HepG2 (cell line): ENCODE data around the gene COQ7. TPM values are rescaled to one million over a fixed set of nuclear protein-coding genes. Genes with fewer than 3 reads are reported as not detected.

ENCODE experiments used
- ATAC-seq: fragments of 200-7000 bp; cut with Tn5 transposase; 3 replicates; pipeline ENCODE4 v1.9.1; 2020; ENCODE audit warnings: mild to moderate bottlenecking, moderate library complexity
- BruUV-seq: library from RNA; stranded (reverse); fragments of 400-500 nt; replicated peaks from 2 replicates; lab custom pipeline; 2021; lab: Mats Ljungman, UMichigan
- CTCF ChIA-PET: fragments of 300-600 bp; formaldehyde crosslinking; extraction: SDS; loops from one replicate; lab custom pipeline; 2021; ENCODE audit warnings: low total read pairs, inconsistent platforms, low intra/inter-chr PET ratio; lab: Yijun Ruan, JAX
- POLR2A ChIA-PET: fragments of 350-600 bp; sonication (Branson Sonifier 250); formaldehyde crosslinking; loops from one replicate; lab custom pipeline; 2020; ENCODE audit warnings: antibody characterized with exemption, inconsistent platforms; lab: Yijun Ruan, JAX
- DNase-seq: peaks from one replicate; pipeline ENCODE4 v3.0.0-alpha.2; 2015; ENCODE audit warnings: low spot score
- FAIRE-seq: peaks from 3 replicates; lab custom pipeline; 2011; peaks lifted over from hg19 to GRCh38; lab: Jason Lieb, UNC
- H2AFZ ChIP-seq: one replicate; pipeline ENCODE4 v1.6.1; 2011; ENCODE audit warnings: low read length, inconsistent platforms
- H3K27ac ChIP-seq: fragments of 300-600 bp; 3 replicates; pipeline ENCODE4 v1.8.0; 2011; ENCODE audit warnings: mixed run types, mild to moderate bottlenecking, mixed read lengths, low read length, inconsistent platforms; ENCODE audit not compliant: insufficient read depth; ENCODE audit errors: extremely low read length
- H3K27me3 ChIP-seq, 2 experiments: fragments of 200-600 bp in 1 of 2; 2 replicates in 1 of 2; 3 replicates in 1 of 2; pipeline versions ENCODE4 v1.6.0 to v1.8.0; 2011; ENCODE audit warnings: low read length in 2 of 2, mild to moderate bottlenecking in 2 of 2, moderate library complexity in 2 of 2, inconsistent platforms in 1 of 2; ENCODE audit not compliant: insufficient read depth in 2 of 2, control insufficient read depth in 1 of 2
- H3K36me3 ChIP-seq, 2 experiments: fragments of 200-600 bp in 1 of 2; replicated peaks in 1 of 2; 2 replicates in 1 of 2; 3 replicates in 1 of 2; pipeline versions ENCODE4 v1.5.1 to v1.8.0; 2011; ENCODE audit warnings: low read length in 2 of 2, inconsistent platforms in 1 of 2; ENCODE audit not compliant: insufficient read depth in 2 of 2, control insufficient read depth in 1 of 2
- H3K4me1 ChIP-seq: 2 replicates; pipeline ENCODE4 v1.5.1; 2012; ENCODE audit warnings: low read length, inconsistent platforms; ENCODE audit not compliant: insufficient read depth
- H3K4me2 ChIP-seq: 2 replicates; pipeline ENCODE4 v1.6.0; 2011; ENCODE audit warnings: low read depth, low read length, inconsistent platforms
- H3K4me3 ChIP-seq, 3 experiments: fragments of 200-600 bp in 1 of 3; sonication (generic), shearing (Covaris generic) in 1 of 3; replicated peaks in 1 of 3; 2 replicates each; pipeline ENCODE4 v1.5.1; 2011 to 2016; ENCODE audit warnings: low read length in 3 of 3, inconsistent platforms in 2 of 3, low read depth in 2 of 3, mild to moderate bottlenecking in 2 of 3, control low read depth in 1 of 3, mixed read lengths in 1 of 3; ENCODE audit not compliant: insufficient read depth in 1 of 3
- H3K79me2 ChIP-seq: one replicate; pipeline ENCODE4 v1.6.1; 2011; ENCODE audit warnings: low read length, inconsistent platforms; ENCODE audit not compliant: insufficient read depth
- H3K9ac ChIP-seq: 2 replicates; pipeline ENCODE4 v1.6.0; 2011; ENCODE audit warnings: mild to moderate bottlenecking, low read depth, low read length, inconsistent platforms; ENCODE audit not compliant: insufficient read depth
- H3K9me3 ChIP-seq: 2 replicates; pipeline ENCODE4 v1.5.1; 2012; ENCODE audit warnings: mild to moderate bottlenecking, low read length
- H4K20me1 ChIP-seq: 2 replicates; pipeline ENCODE4 v1.6.0; 2011; ENCODE audit warnings: inconsistent platforms, mild to moderate bottlenecking, low read length, moderate library complexity; ENCODE audit not compliant: insufficient read depth
- AGO1 ChIP-seq: fragments of 200-400 bp; formaldehyde crosslinking; IDR thresholded peaks from 2 replicates; pipeline ENCODE4 v1.6.1; 2017; ENCODE audit warnings: mild to moderate bottlenecking, low read depth, low read length, moderate library complexity; ENCODE audit not compliant: poor library complexity, severe bottlenecking
- BORCS8-MEF2B ChIP-seq: sonication (generic); formaldehyde crosslinking; IDR thresholded peaks from 2 replicates; pipeline ENCODE4 v1.8.0; 2022; ENCODE audit warnings: mild to moderate bottlenecking, missing genetic modification reagents
- CHCHD3 ChIP-seq: sonication (generic); formaldehyde crosslinking; IDR thresholded peaks from 2 replicates; pipeline ENCODE4 v1.8.0; 2022; ENCODE audit warnings: mild to moderate bottlenecking, missing genetic modification reagents, moderate library complexity
- FIP1L1 ChIP-seq: fragments of 200-400 bp; formaldehyde crosslinking; IDR thresholded peaks from 2 replicates; pipeline ENCODE4 v1.6.1; 2018; ENCODE audit warnings: low read depth, mild to moderate bottlenecking, low read length, moderate library complexity, borderline replicate concordance; ENCODE audit not compliant: insufficient read depth
- POGZ ChIP-seq: sonication (generic); formaldehyde crosslinking; IDR thresholded peaks from 2 replicates; pipeline ENCODE4 v1.4.0; 2020; ENCODE audit warnings: mild to moderate bottlenecking, missing genetic modification reagents
- RCOR2 ChIP-seq: IDR thresholded peaks from 2 replicates; pipeline ENCODE4 v1.6.1; 2016; ENCODE audit warnings: missing biosample characterization, missing genetic modification reagents
- SP140L ChIP-seq: sonication (generic); formaldehyde crosslinking; IDR thresholded peaks from 2 replicates; pipeline ENCODE4 v1.4.0; 2020; ENCODE audit warnings: missing genetic modification reagents, borderline replicate concordance
- ZEB1 ChIP-seq: IDR thresholded peaks from 2 replicates; pipeline ENCODE4 v1.6.1; 2012; ENCODE audit warnings: mild to moderate bottlenecking, low read depth, inconsistent platforms; ENCODE audit not compliant: insufficient replicate concordance
- ZNF3 ChIP-seq: IDR thresholded peaks from 2 replicates; pipeline ENCODE4 v1.7.0; 2017; ENCODE audit warnings: inconsistent platforms
- ZNF574 ChIP-seq: sonication (generic); formaldehyde crosslinking; IDR thresholded peaks from 2 replicates; pipeline ENCODE4 v1.4.0; 2020; ENCODE audit warnings: missing genetic modification reagents
- ZNF772 ChIP-seq: sonication (generic); formaldehyde crosslinking; IDR thresholded peaks from 2 replicates; pipeline ENCODE4 v1.5.0; 2020; ENCODE audit warnings: mild to moderate bottlenecking, missing genetic modification reagents
- ZNF792 ChIP-seq: IDR thresholded peaks from 2 replicates; pipeline ENCODE4 v1.6.1; 2016
- ZSCAN20 ChIP-seq: sonication (generic); formaldehyde crosslinking; IDR thresholded peaks from 2 replicates; pipeline ENCODE4 v1.4.0; 2020; ENCODE audit warnings: missing genetic modification reagents, mild to moderate bottlenecking, borderline replicate concordance
- ZSCAN22 ChIP-seq: sonication (generic); formaldehyde crosslinking; IDR thresholded peaks from 2 replicates; pipeline ENCODE4 v1.4.0; 2020; ENCODE audit warnings: mild to moderate bottlenecking, missing genetic modification reagents
- WGBS: methylation state at CpG from one replicate; pipeline ENCODE4 v1.1.6; 2017; ENCODE audit warnings: low lambda C conversion rate; 5-methylcytosine and 5-hydroxymethylcytosine counted together
- in situ Hi-C: cut with HindIII; loops from 2 replicates; pipeline ENCODE4 v1.10.0; 2017; ENCODE audit warnings: low pct_unique_long_range_greater_than_20kb; ENCODE audit not compliant: extremely low pct_ligation_motif_present
- intact Hi-C: fragments of 100-400 bp; cut with micrococcal nuclease; formaldehyde crosslinking; loops from one replicate; pipeline ENCODE4 v1.10.0; 2022; ENCODE audit not compliant: unreplicated experiment
- polyA plus RNA-seq, 8 experiments: library from polyadenylated mRNA; depleted of rRNA in 3 of 8; stranded (reverse) in 7 of 8; unstranded in 1 of 8; fragments of >200 nt; fragmentation: Illumina TruSeq in 4 of 8; extraction: Trizol in 4 of 8; gene quantifications; 2 replicates each; pipeline versions ENCODE4 v1.2.1 to v1.2.3, GENCODE V29; 2011 to 2016; ENCODE audit warnings: low read depth in 4 of 8, missing spikeins in 1 of 8, mixed read lengths in 1 of 8; ENCODE audit not compliant: insufficient read depth in 1 of 8
- total RNA-seq, 5 experiments: library from RNA; depleted of rRNA; stranded (reverse); fragments of >200 nt; fragmentation: Illumina TruSeq; extraction: Trizol; gene quantifications; 2 replicates each; pipeline ENCODE4 v1.2.3, GENCODE V29; 2016; ENCODE audit warnings: low read depth in 1 of 5
- TF ChIP-seq, protein P1 (sequence below): sonication (generic); formaldehyde crosslinking; IDR thresholded peaks from 2 replicates; pipeline ENCODE4 v1.5.0; 2020; ENCODE audit warnings: missing genetic modification reagents, mild to moderate bottlenecking, borderline replicate concordance

COQ7 gene
- total and polyA plus RNA-seq, 2 of the 13 experiments (the other 11 are each of a cell fraction or from before 2014, with no cell fraction given) = 20.1 to 45.7 TPM

DNA sequence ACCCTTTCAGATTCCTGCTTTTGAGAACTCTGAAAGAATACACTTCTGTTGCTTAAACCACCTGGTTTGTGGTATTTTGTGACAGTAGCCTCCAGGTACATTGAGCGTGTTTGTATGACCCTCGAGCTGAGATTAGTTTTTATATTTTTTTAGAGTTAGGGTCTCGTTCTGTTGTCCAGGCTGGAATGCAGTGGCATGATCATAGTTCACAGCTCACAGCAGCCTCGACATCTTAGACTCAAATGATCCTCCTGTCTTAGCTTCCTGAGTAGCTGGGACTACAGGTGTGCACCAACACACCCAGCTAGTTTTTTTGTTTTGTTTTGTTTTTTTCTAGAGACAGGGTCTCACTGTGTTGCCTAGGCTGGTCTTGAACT is 41.9 kb downstream of the COQ7 start (continued):
- TF ChIP-seq ZSCAN20 (CRISPR knock-in tag) (0 out of 2 replicates have a peak, but pooled peaks have one; percentile 45), ZNF574 (0 out of 2 replicates have a peak, but pooled peaks have one; percentile 3), ZNF3 (CRISPR knock-in tag) (no peak), ZEB1 (peak; percentile 18), POGZ (no peak), AGO1 (no peak)
- TF ChIP-seq, protein P1, sequence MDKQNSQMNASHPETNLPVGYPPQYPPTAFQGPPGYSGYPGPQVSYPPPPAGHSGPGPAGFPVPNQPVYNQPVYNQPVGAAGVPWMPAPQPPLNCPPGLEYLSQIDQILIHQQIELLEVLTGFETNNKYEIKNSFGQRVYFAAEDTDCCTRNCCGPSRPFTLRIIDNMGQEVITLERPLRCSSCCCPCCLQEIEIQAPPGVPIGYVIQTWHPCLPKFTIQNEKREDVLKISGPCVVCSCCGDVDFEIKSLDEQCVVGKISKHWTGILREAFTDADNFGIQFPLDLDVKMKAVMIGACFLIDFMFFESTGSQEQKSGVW (CRISPR knock-in tag) = no peak

DNA sequence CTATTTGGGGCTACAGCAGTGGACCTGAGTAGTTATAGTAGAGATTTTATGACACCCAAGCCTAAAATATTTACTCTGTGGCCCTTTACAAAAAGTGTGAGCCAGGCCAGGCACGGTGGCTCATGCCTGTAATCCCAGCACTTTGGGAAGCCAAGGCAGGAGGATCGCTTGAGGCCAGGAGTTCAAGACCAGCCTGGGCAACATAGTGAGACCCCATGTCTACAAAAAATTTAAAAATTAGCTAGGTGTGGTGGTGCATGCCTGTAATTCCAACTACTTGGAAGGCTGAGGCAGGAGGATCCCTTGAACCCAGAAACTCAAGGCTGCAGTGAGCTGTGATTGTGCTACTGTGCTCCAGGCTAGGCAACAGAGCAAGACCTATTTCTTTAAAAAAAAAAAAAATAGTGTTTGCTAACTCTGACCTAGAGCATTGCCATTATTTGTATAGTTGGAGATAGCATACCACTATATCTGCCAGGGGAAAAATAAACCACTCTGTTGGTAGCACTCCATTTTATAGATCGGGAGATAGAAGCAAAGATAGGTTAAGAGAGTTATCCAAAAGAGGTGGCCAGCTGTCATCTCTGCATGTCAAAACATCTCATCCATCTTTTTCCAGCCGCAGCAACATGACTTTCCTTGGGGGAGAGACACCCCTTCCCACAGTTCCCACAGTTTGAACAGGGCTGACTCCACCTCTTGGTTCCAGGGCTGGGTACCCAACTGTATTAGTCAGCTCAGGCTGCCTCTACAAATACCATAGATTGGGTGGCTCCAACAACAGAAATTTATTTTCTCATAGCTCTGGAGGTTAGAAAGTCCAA is 43.3 kb downstream of the COQ7 start:
- H3K27ac ChIP-seq = peak overlapping the region; percentile 45
- WGBS = 29% methylated on average over 4 of the region's 4 CpGs
- peaks cover 5% of the 10 kb centered on the region for H3K79me2 ChIP-seq
- ATAC-seq = peak; percentile 31
- H3K4me1 ChIP-seq = peaks cover 93% of the 10 kb centered on the region
- in situ Hi-C loops (no loop called here), intact Hi-C loops (no loop called here)
- H3K4me3 ChIP-seq = peak overlapping the region in 1 of 3 experiments; percentile 12; a peak in 1 of 6 replicates
- H3K36me3 ChIP-seq = no peaks in the 10 kb centered on the region; a peak in 1 of 5 replicates
- H3K9ac ChIP-seq = peak overlapping the region; percentile 46
- POLR2A ChIA-PET = interaction anchor here (0.7 to 12.1 kb wide), 5 partner anchors 9 to 189 kb away, joined by 3 to 239 read pairs (median 3); no protein-coding TSS in a partner anchor
- CTCF ChIA-PET = interaction anchor here (1.2 kb wide), 1 partner anchor 24 kb away, joined by 3 read pairs; no protein-coding TSS in a partner anchor
- peak overlapping the region; percentile 72 for H3K4me2 ChIP-seq
- peak; percentile 76 for DNase-seq
- H3K27me3 ChIP-seq = no peaks in the 10 kb centered on the region
- no peak overlapping the region for H2AFZ ChIP-seq
- no TSS peak for BruUV-seq
- no peaks in the 10 kb centered on the region for H3K9me3 ChIP-seq
- H4K20me1 ChIP-seq = no peaks in the 10 kb centered on the region
- no peak for FAIRE-seq
- TF ChIP-seq ZNF792 (CRISPR knock-in tag) (0 out of 2 replicates have a peak, but pooled peaks have one; percentile 64), RCOR2 (CRISPR knock-in tag) (peak; percentile 52; the same call in 1 of the 2 replicates), ZSCAN22 (CRISPR knock-in tag) (0 out of 2 replicates have a peak, but pooled peaks have one; percentile 26), FIP1L1 (no peak), SP140L (CRISPR knock-in tag) (no peak), BORCS8-MEF2B (no peak), CHCHD3 (CRISPR knock-in tag) (no peak), ZNF772 (no peak)
